B cell (primary cell): ENCODE measurements around the gene PDHX. TPM values are rescaled to one million over a fixed set of nuclear protein-coding genes. Genes with fewer than 3 reads are reported as not detected.

Experiments used
- ATAC-seq: fragments of 200-7000 bp; cut with Tn5 transposase; one replicate; pipeline ENCODE4 v1.10.0; 2021; ENCODE audit warnings: low read depth, mild to moderate bottlenecking, moderate number of reproducible peaks, moderate library complexity
- CTCF ChIA-PET: fragments of 350-600 bp; sonication (Branson Sonifier 250); formaldehyde crosslinking; loops from one replicate; lab custom pipeline; 2021; ENCODE audit warnings: antibody characterized with exemption, inconsistent platforms; lab: Charles Lee
- POLR2A ChIA-PET: fragments of 350-600 bp; sonication (Branson Sonifier 250); formaldehyde crosslinking; loops from one replicate; lab custom pipeline; 2021; ENCODE audit warnings: antibody characterized with exemption; lab: Charles Lee
- DNase-seq: peaks from one replicate; pipeline ENCODE4 v3.0.0; 2013
- H2AFZ ChIP-seq: 2 replicates; pipeline ENCODE4 v1.6.1; 2012; ENCODE audit warnings: mild to moderate bottlenecking, low read depth, low read length; ENCODE audit not compliant: insufficient read depth, poor library complexity, severe bottlenecking
- H3K27ac ChIP-seq, 2 donors: 1 replicate in 1 of 2; 2 replicates in 1 of 2; pipeline ENCODE4 v1.5.1; 2012 to 2013; ENCODE audit warnings: low read length in 2 of 2, mild to moderate bottlenecking in 2 of 2, moderate library complexity in 1 of 2
- H3K27me3 ChIP-seq, 4 experiments: fragments of 200-600 bp in 1 of 4; sonication (generic) in 1 of 4; replicated peaks in 1 of 4; 1 replicate in 2 of 4; 2 replicates in 2 of 4; pipeline versions ENCODE4 v1.6.1 to v1.7.0; 2013 to 2016; ENCODE audit warnings: low read length in 3 of 4, mild to moderate bottlenecking in 2 of 4, mixed read lengths in 1 of 4, moderate library complexity in 1 of 4; ENCODE audit not compliant: insufficient read depth in 4 of 4, control insufficient read depth in 3 of 4; ENCODE audit errors: control extremely low read depth in 1 of 4
- H3K36me3 ChIP-seq, 2 experiments: replicated peaks in 1 of 2; 1 replicate in 1 of 2; 2 replicates in 1 of 2; pipeline versions ENCODE4 v1.6.1 to v1.7.1; 2013; ENCODE audit warnings: low read length in 1 of 2; ENCODE audit not compliant: insufficient read depth in 2 of 2, control insufficient read depth in 1 of 2; ENCODE audit errors: control extremely low read depth in 1 of 2, extremely low read depth in 1 of 2
- H3K4me1 ChIP-seq, 2 donors: fragments of 200-600 bp in 1 of 2; sonication (generic) in 1 of 2; 1 replicate in 1 of 2; 2 replicates in 1 of 2; pipeline versions ENCODE4 v1.5.1 to v1.6.1; 2013 to 2017; ENCODE audit warnings: low read length in 2 of 2; ENCODE audit not compliant: control insufficient read depth in 2 of 2, insufficient read depth in 2 of 2
- H3K4me2 ChIP-seq: replicated peaks from 2 replicates; pipeline ENCODE3; 2012; ENCODE audit warnings: mild to moderate bottlenecking, low read depth, low read length; ENCODE audit not compliant: poor library complexity, severe bottlenecking
- H3K4me3 ChIP-seq, 5 experiments: fragments of 200-600 bp in 1 of 5; sonication (generic) in 1 of 5; 1 replicate in 3 of 5; 2 replicates in 2 of 5; pipeline versions ENCODE4 v1.5.1 to v1.7.0; 2011 to 2016; ENCODE audit warnings: low read length in 4 of 5, mild to moderate bottlenecking in 4 of 5, low read depth in 2 of 5, control low read depth in 1 of 5, moderate library complexity in 1 of 5; ENCODE audit not compliant: insufficient read depth in 1 of 5; ENCODE audit errors: control extremely low read depth in 1 of 5, extremely low read depth in 1 of 5
- H3K79me2 ChIP-seq: fragments of 200-600 bp; sonication (generic); one replicate; pipeline ENCODE4 v1.6.0; 2016; ENCODE audit warnings: low read length; ENCODE audit not compliant: control insufficient read depth, insufficient read depth
- H3K9ac ChIP-seq: fragments of 200-600 bp; sonication (generic); 2 replicates; pipeline ENCODE4 v1.6.1; 2017; ENCODE audit warnings: mild to moderate bottlenecking, low read length, moderate library complexity
- H3K9me3 ChIP-seq, 3 donors: one replicate each; pipeline versions ENCODE4 v1.6.1 to v1.7.1; 2013; ENCODE audit warnings: low read length in 2 of 3; ENCODE audit not compliant: control insufficient read depth in 2 of 3, insufficient read depth in 1 of 3; ENCODE audit errors: control extremely low read depth in 1 of 3
- H4K20me1 ChIP-seq: 2 replicates; pipeline ENCODE4 v1.6.0; 2012; ENCODE audit warnings: mild to moderate bottlenecking, low read length; ENCODE audit not compliant: insufficient read depth, control insufficient read depth, poor library complexity, severe bottlenecking
- H3K27ac Mint-ChIP-seq: one replicate; pipeline ENCODE4 v1.8.0; 2021; ENCODE audit warnings: mixed read lengths
- H3K27me3 Mint-ChIP-seq: one replicate; pipeline ENCODE4 v1.8.0; 2021; ENCODE audit warnings: mixed read lengths
- H3K4me1 Mint-ChIP-seq: one replicate; pipeline ENCODE4 v1.8.0; 2021; ENCODE audit warnings: mixed read lengths
- H3K4me3 Mint-ChIP-seq: one replicate; pipeline ENCODE4 v1.8.0; 2021; ENCODE audit warnings: mixed read lengths
- H3K9me3 Mint-ChIP-seq: one replicate; pipeline ENCODE4 v1.8.0; 2022; ENCODE audit warnings: mixed read lengths; ENCODE audit not compliant: insufficient read depth
- EZH2 ChIP-seq: IDR thresholded peaks from 2 replicates; pipeline ENCODE4 v1.6.1; 2012; ENCODE audit warnings: borderline replicate concordance, low read depth, mild to moderate bottlenecking, moderate library complexity, low read length; ENCODE audit not compliant: insufficient read depth, poor library complexity, severe bottlenecking
- WGBS: methylation state at CpG from one replicate; pipeline ENCODE4 v1.1.5; 2013; ENCODE audit warnings: missing lambda C conversion rate; ENCODE audit not compliant: insufficient coverage; 5-methylcytosine and 5-hydroxymethylcytosine counted together
- intact Hi-C: fragments of 100-400 bp; cut with micrococcal nuclease; formaldehyde crosslinking; loops from one replicate; pipeline ENCODE4 v1.10.0; 2022
- polyA plus RNA-seq: library from polyadenylated mRNA; depleted of rRNA; stranded (reverse); fragments of >200 nt; gene quantifications from 2 replicates; pipeline ENCODE4 v1.2.3, GENCODE V29; 2012
- total RNA-seq, 2 donors: library from RNA; stranded (reverse); fragments of 120-200 nt in 1 of 2; gene quantifications; 1 replicate in 1 of 2; 2 replicates in 1 of 2; pipeline versions ENCODE4 v1.2.3 to v1.2.4, GENCODE V29; 2013 to 2022
- TF ChIP-seq, protein P1 (sequence below): fragments of 200-600 bp; IDR thresholded peaks from one replicate; pipeline ENCODE4 v1.8.0; 2022; ENCODE audit warnings: antibody characterized with exemption, mild to moderate bottlenecking

The PDHX gene
- total and polyA plus RNA-seq, 2 donors (not counting 1 experiment from before 2014, with no cell fraction given), result 6.2 to 35.4 TPM

- H2AFZ ChIP-seq, result no peak overlapping the region
- TF ChIP-seq EZH2, result no peak
- TF ChIP-seq, protein P1, sequence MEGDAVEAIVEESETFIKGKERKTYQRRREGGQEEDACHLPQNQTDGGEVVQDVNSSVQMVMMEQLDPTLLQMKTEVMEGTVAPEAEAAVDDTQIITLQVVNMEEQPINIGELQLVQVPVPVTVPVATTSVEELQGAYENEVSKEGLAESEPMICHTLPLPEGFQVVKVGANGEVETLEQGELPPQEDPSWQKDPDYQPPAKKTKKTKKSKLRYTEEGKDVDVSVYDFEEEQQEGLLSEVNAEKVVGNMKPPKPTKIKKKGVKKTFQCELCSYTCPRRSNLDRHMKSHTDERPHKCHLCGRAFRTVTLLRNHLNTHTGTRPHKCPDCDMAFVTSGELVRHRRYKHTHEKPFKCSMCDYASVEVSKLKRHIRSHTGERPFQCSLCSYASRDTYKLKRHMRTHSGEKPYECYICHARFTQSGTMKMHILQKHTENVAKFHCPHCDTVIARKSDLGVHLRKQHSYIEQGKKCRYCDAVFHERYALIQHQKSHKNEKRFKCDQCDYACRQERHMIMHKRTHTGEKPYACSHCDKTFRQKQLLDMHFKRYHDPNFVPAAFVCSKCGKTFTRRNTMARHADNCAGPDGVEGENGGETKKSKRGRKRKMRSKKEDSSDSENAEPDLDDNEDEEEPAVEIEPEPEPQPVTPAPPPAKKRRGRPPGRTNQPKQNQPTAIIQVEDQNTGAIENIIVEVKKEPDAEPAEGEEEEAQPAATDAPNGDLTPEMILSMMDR, result no peak
- no peak overlapping the region for H3K4me3 Mint-ChIP-seq
- intact Hi-C loops, result no loop called here
- peaks cover 0 to 1% of the 10 kb centered on the region in 2 experiments for H3K36me3 ChIP-seq
- H3K4me1 Mint-ChIP-seq, result peaks cover 2% of the 10 kb centered on the region
- no peak overlapping the region for H3K4me3 ChIP-seq
- peaks cover 3% of the 10 kb centered on the region for H3K9me3 Mint-ChIP-seq
- H3K9me3 ChIP-seq, result peaks cover 0 to 1% (median 0%) of the 10 kb centered on the region in 3 donors
- H3K4me2 ChIP-seq, result no peak overlapping the region
- H3K27ac Mint-ChIP-seq, result no peak overlapping the region
- no peaks in the 10 kb centered on the region for H4K20me1 ChIP-seq
- H3K27me3 ChIP-seq, result no peaks in the 10 kb centered on the region
- H3K9ac ChIP-seq, result no peak overlapping the region
- CTCF ChIA-PET, result no interaction called here
- ATAC-seq (no peak), DNase-seq (no peak)
- 88% methylated on average over 3 of the region's 3 CpGs for WGBS
- H3K27me3 Mint-ChIP-seq, result no peaks in the 10 kb centered on the region
- no peak overlapping the region for H3K27ac ChIP-seq
- H3K79me2 ChIP-seq, result no peaks in the 10 kb centered on the region
- peaks cover 0 to under 1% of the 10 kb centered on the region in 2 donors for H3K4me1 ChIP-seq
- POLR2A ChIA-PET, result no interaction called here
Observed at GRCh38 chr11:34869425-34869824, 47.0 kb upstream of the PDHX start.

- POLR2A ChIA-PET, result no interaction called here
- Histone ChIP-seq H3K27ac (no peak overlapping the region), H3K9me3 (peaks cover 0 to 1% (median 0%) of the 10 kb centered on the region in 3 donors), H4K20me1 (no peaks in the 10 kb centered on the region), H3K79me2 (no peaks in the 10 kb centered on the region), H3K27me3 (no peaks in the 10 kb centered on the region), H3K4me2 (no peak overlapping the region), H2AFZ (no peak overlapping the region), H3K9ac (no peak overlapping the region), H3K4me1 (no peaks in the 10 kb centered on the region), H3K36me3 (peaks cover 0 to 1% of the 10 kb centered on the region in 2 experiments), H3K4me3 (no peak overlapping the region)
- H3K4me3 Mint-ChIP-seq, result no peak overlapping the region
- CTCF ChIA-PET, result interaction anchor here (0.5 to 0.9 kb wide), 2 partner anchors 284 to 1267 kb away, joined by 3 to 4 read pairs; no protein-coding TSS in a partner anchor
- H3K27ac Mint-ChIP-seq, result no peak overlapping the region
- H3K27me3 Mint-ChIP-seq, result no peaks in the 10 kb centered on the region
- no peak for TF ChIP-seq EZH2
- TF ChIP-seq, protein P1, result no peak
- intact Hi-C loops, result no loop called here
- no peak for DNase-seq
- 92% methylated on average over 3 of the region's 5 CpGs for WGBS
- peaks cover 3% of the 10 kb centered on the region for H3K9me3 Mint-ChIP-seq
- no peaks in the 10 kb centered on the region for H3K4me1 Mint-ChIP-seq
- ATAC-seq, result no peak
Observed at GRCh38 chr11:34870548-34871196, 45.7 kb upstream of the PDHX start.
